Endothelial cell of umbilical vein (primary cell): Measurements from ENCODE around the gene CUX1.

ENCODE experiments used
- EZH2 ChIP-seq: IDR thresholded peaks from 2 replicates; pipeline ENCODE4 v1.6.1; 2012; ENCODE audit warnings: borderline replicate concordance, low read depth, mild to moderate bottlenecking, moderate library complexity, low read length, inconsistent platforms; ENCODE audit not compliant: severe bottlenecking
- MYC ChIP-seq: IDR thresholded peaks from one replicate; pipeline ENCODE4 v1.6.1; 2011; ENCODE audit warnings: mild to moderate bottlenecking, low read depth, low read length
- POLR2A ChIP-seq: IDR thresholded peaks from 2 replicates; pipeline ENCODE4 v1.6.1; 2012; ENCODE audit warnings: low read depth, mild to moderate bottlenecking, control low read depth, low read length
- POLR2AphosphoS5 ChIP-seq: IDR thresholded peaks from 2 replicates; pipeline ENCODE4 v1.6.1; 2012; ENCODE audit warnings: low read depth, mild to moderate bottlenecking, control low read depth, low read length, moderate library complexity; ENCODE audit not compliant: insufficient read depth
- TF ChIP-seq, protein P1 (sequence below), 2 donors: IDR thresholded peaks; 1 replicate in 1 of 2; 2 replicates in 1 of 2; pipeline ENCODE4 v1.5.1; 2011; ENCODE audit warnings: low read length in 2 of 2, mild to moderate bottlenecking in 2 of 2, moderate library complexity in 2 of 2, control low read depth in 1 of 2, inconsistent platforms in 1 of 2, low read depth in 1 of 2; ENCODE audit not compliant: insufficient read depth in 1 of 2; ENCODE audit errors: extremely low read depth in 1 of 2
- TF ChIP-seq, protein P2 (sequence below): IDR thresholded peaks from 2 replicates; pipeline ENCODE4 v1.6.1; 2011; ENCODE audit not compliant: insufficient read depth, insufficient read length

DNA sequence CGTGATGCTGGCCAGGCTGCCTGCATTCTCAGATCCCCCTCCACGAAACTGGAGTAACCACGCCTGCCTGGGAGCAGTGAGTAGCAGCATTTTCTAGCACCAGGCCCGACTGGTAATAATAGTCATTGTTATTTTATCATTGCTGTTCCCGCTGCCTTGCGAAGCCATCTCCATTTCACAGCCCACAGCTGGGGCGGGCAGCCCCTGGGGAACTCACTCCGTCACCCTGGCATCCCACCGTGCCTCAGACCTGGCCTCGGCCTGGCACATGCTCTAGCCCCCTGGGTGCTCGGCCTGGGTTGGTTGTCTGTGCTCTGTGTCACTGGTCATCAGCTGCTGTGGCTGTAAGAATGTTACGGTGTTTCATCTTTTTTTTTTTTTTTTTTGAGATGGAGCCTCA, 411.5 kb downstream of the CUX1 start:
- TF ChIP-seq POLR2AphosphoS5 (no peak), POLR2A (no peak), EZH2 (no peak), MYC (no peak)
- TF ChIP-seq, protein P1, sequence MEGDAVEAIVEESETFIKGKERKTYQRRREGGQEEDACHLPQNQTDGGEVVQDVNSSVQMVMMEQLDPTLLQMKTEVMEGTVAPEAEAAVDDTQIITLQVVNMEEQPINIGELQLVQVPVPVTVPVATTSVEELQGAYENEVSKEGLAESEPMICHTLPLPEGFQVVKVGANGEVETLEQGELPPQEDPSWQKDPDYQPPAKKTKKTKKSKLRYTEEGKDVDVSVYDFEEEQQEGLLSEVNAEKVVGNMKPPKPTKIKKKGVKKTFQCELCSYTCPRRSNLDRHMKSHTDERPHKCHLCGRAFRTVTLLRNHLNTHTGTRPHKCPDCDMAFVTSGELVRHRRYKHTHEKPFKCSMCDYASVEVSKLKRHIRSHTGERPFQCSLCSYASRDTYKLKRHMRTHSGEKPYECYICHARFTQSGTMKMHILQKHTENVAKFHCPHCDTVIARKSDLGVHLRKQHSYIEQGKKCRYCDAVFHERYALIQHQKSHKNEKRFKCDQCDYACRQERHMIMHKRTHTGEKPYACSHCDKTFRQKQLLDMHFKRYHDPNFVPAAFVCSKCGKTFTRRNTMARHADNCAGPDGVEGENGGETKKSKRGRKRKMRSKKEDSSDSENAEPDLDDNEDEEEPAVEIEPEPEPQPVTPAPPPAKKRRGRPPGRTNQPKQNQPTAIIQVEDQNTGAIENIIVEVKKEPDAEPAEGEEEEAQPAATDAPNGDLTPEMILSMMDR (IDR thresholded peaks at IDR 0.05; ENCODE audit: extremely low read depth in 1 of 2, insufficient read depth in 1 of 2, low read depth in 1 of 2, low read length in 2 of 2): no peak
- TF ChIP-seq, protein P2, sequence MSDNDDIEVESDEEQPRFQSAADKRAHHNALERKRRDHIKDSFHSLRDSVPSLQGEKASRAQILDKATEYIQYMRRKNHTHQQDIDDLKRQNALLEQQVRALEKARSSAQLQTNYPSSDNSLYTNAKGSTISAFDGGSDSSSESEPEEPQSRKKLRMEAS: no peak
